Measurements from ENCODE around the gene LRCH3.
"Not testable (repeated sequence)": the region's sequence is repeated elsewhere in the genome, so short reads cannot be mapped to it uniquely, and the experiment has no call there.

LRCH3 gene

GRCh38 chr3:197887430-197888053 is 96.5 kb downstream of the LRCH3 start:
- not testable (repeated sequence) for H2BK12ac ChIP-seq (ENCODE audit: low read length); H3K14ac ChIP-seq (ENCODE audit: low read length); H3K4ac ChIP-seq (ENCODE audit: low read depth, low read length); H2BK5ac ChIP-seq (ENCODE audit: low read depth, low read length, poor library complexity); H3K36me3 ChIP-seq (ENCODE audit: control insufficient read depth in 1 of 2, insufficient read depth in 2 of 2, low read length in 2 of 2); H3K27me3 ChIP-seq (ENCODE audit: insufficient read depth, low read length); H2AFZ ChIP-seq (ENCODE audit: insufficient read depth, low read length, poor library complexity); H2BK120ac ChIP-seq (ENCODE audit: insufficient read depth, low read length, poor library complexity); H3K79me2 ChIP-seq (ENCODE audit: control insufficient read depth, insufficient read depth, low read length, poor library complexity); DNase-seq; H4K8ac ChIP-seq (ENCODE audit: low read depth, low read length); H3K79me1 ChIP-seq (ENCODE audit: low read length); H3K4me2 ChIP-seq (ENCODE audit: low read length); H3K4me3 ChIP-seq (ENCODE audit: low read depth, low read length); H3K18ac ChIP-seq (ENCODE audit: low read length); H3K9me3 ChIP-seq (ENCODE audit: insufficient read depth, low read depth, low read length); H3K23ac ChIP-seq (ENCODE audit: low read length); H4K91ac ChIP-seq (ENCODE audit: low read depth, low read length); H3K27ac ChIP-seq (ENCODE audit: low read depth, low read length); H3K9ac ChIP-seq (ENCODE audit: low read length); H4K12ac ChIP-seq (ENCODE audit: low read depth, low read length); H2AK5ac ChIP-seq (ENCODE audit: low read length)
- no CpG with 5 or more reads among the region's 5 CpGs for WGBS (ENCODE audit: extremely low coverage, insufficient coverage, insufficient read length)
- H3K4me1 ChIP-seq (ENCODE audit: control insufficient read depth in 1 of 2, insufficient read depth in 2 of 2, low read length in 2 of 2) = peaks cover 3 to 12% of the 10 kb centered on the region in 2 experiments

GRCh38 chr3:197888511-197888910 is 97.5 kb downstream of the LRCH3 start:
- no peak overlapping the region for H4K91ac ChIP-seq (ENCODE audit: low read depth, low read length)
- no peak overlapping the region for H2AK5ac ChIP-seq (ENCODE audit: low read length)
- H3K36me3 ChIP-seq (ENCODE audit: control insufficient read depth in 1 of 2, insufficient read depth in 2 of 2, low read length in 2 of 2) = peaks cover 5 to 7% of the 10 kb centered on the region in 2 experiments
- peaks cover 3 to 12% of the 10 kb centered on the region in 2 experiments for H3K4me1 ChIP-seq (ENCODE audit: control insufficient read depth in 1 of 2, insufficient read depth in 2 of 2, low read length in 2 of 2)
- no peak overlapping the region for H3K4ac ChIP-seq (ENCODE audit: low read depth, low read length)
- no peak overlapping the region for H3K4me2 ChIP-seq (ENCODE audit: low read length)
- H3K14ac ChIP-seq (ENCODE audit: low read length) = no peak overlapping the region
- H3K9ac ChIP-seq (ENCODE audit: low read length) = no peak overlapping the region
- H3K27ac ChIP-seq (ENCODE audit: low read depth, low read length) = no peak overlapping the region
- no peak overlapping the region for H2AFZ ChIP-seq (ENCODE audit: insufficient read depth, low read length, poor library complexity)
- no peak overlapping the region for H2BK120ac ChIP-seq (ENCODE audit: insufficient read depth, low read length, poor library complexity)
- H3K23ac ChIP-seq (ENCODE audit: low read length) = no peak overlapping the region
- no peaks in the 10 kb centered on the region for H3K9me3 ChIP-seq (ENCODE audit: insufficient read depth, low read depth, low read length)
- no peaks in the 10 kb centered on the region for H3K79me2 ChIP-seq (ENCODE audit: control insufficient read depth, insufficient read depth, low read length, poor library complexity)
- no peaks in the 10 kb centered on the region for H3K79me1 ChIP-seq (ENCODE audit: low read length)
- no peaks in the 10 kb centered on the region for H3K27me3 ChIP-seq (ENCODE audit: insufficient read depth, low read length)
- WGBS (ENCODE audit: extremely low coverage, insufficient coverage, insufficient read length) = no CpG with 5 or more reads among the region's 1 CpG
- no peak overlapping the region for H2BK5ac ChIP-seq (ENCODE audit: low read depth, low read length, poor library complexity)
- H2BK12ac ChIP-seq (ENCODE audit: low read length) = no peak overlapping the region
- DNase-seq = no peak
- no peak overlapping the region for H4K8ac ChIP-seq (ENCODE audit: low read depth, low read length)
- H3K4me3 ChIP-seq (ENCODE audit: low read depth, low read length) = no peak overlapping the region
- H3K18ac ChIP-seq (ENCODE audit: low read length) = no peak overlapping the region
- no peak overlapping the region for H4K12ac ChIP-seq (ENCODE audit: low read depth, low read length)

GRCh38 chr3:197889204-197889930 is 98.3 kb downstream of the LRCH3 start:
- no peak overlapping the region for H4K12ac ChIP-seq (ENCODE audit: low read depth, low read length)
- no peaks in the 10 kb centered on the region for H3K79me2 ChIP-seq (ENCODE audit: control insufficient read depth, insufficient read depth, low read length, poor library complexity)
- H2AFZ ChIP-seq (ENCODE audit: insufficient read depth, low read length, poor library complexity) = no peak overlapping the region
- peak overlapping the region; percentile 40 for H3K4me2 ChIP-seq (ENCODE audit: low read length)
- no peak overlapping the region for H3K4ac ChIP-seq (ENCODE audit: low read depth, low read length)
- peak overlapping the region; percentile 58 for H3K27ac ChIP-seq (ENCODE audit: low read depth, low read length)
- no peak overlapping the region for H2BK120ac ChIP-seq (ENCODE audit: insufficient read depth, low read length, poor library complexity)
- H3K4me1 ChIP-seq (ENCODE audit: control insufficient read depth in 1 of 2, insufficient read depth in 2 of 2, low read length in 2 of 2) = peaks cover 3 to 12% of the 10 kb centered on the region in 2 experiments
- H4K91ac ChIP-seq (ENCODE audit: low read depth, low read length) = no peak overlapping the region
- H3K9ac ChIP-seq (ENCODE audit: low read length) = no peak overlapping the region
- H3K36me3 ChIP-seq (ENCODE audit: control insufficient read depth in 1 of 2, insufficient read depth in 2 of 2, low read length in 2 of 2) = peaks cover 1 to 3% of the 10 kb centered on the region in 2 experiments
- no peak overlapping the region for H4K8ac ChIP-seq (ENCODE audit: low read depth, low read length)
- H3K27me3 ChIP-seq (ENCODE audit: insufficient read depth, low read length) = no peaks in the 10 kb centered on the region
- no CpG with 5 or more reads among the region's 9 CpGs for WGBS (ENCODE audit: extremely low coverage, insufficient coverage, insufficient read length)
- H3K23ac ChIP-seq (ENCODE audit: low read length) = no peak overlapping the region
- no peak overlapping the region for H2BK12ac ChIP-seq (ENCODE audit: low read length)
- H3K79me1 ChIP-seq (ENCODE audit: low read length) = no peaks in the 10 kb centered on the region
- peak; percentile 77 to 95 for DNase-seq
- H2BK5ac ChIP-seq (ENCODE audit: low read depth, low read length, poor library complexity) = no peak overlapping the region
- no peak overlapping the region for H3K4me3 ChIP-seq (ENCODE audit: low read depth, low read length)
- no peak overlapping the region for H3K14ac ChIP-seq (ENCODE audit: low read length)
- no peak overlapping the region for H3K18ac ChIP-seq (ENCODE audit: low read length)
- H3K9me3 ChIP-seq (ENCODE audit: insufficient read depth, low read depth, low read length) = no peaks in the 10 kb centered on the region
- H2AK5ac ChIP-seq (ENCODE audit: low read length) = no peak overlapping the region

- Histone ChIP-seq H3K27me3 (ENCODE audit: insufficient read depth, low read length) (no peaks in the 10 kb centered on the region), H3K9me3 (ENCODE audit: insufficient read depth, low read depth, low read length) (no peaks in the 10 kb centered on the region), H3K18ac (ENCODE audit: low read length) (no peak overlapping the region), H4K8ac (ENCODE audit: low read depth, low read length) (no peak overlapping the region), H3K23ac (ENCODE audit: low read length) (no peak overlapping the region), H3K27ac (ENCODE audit: low read depth, low read length) (no peak overlapping the region), H3K4ac (ENCODE audit: low read depth, low read length) (no peak overlapping the region), H3K4me2 (ENCODE audit: low read length) (no peak overlapping the region), H3K4me1 (ENCODE audit: control insufficient read depth in 1 of 2, insufficient read depth in 2 of 2, low read length in 2 of 2) (peaks cover 3 to 12% of the 10 kb centered on the region in 2 experiments), H4K12ac (ENCODE audit: low read depth, low read length) (no peak overlapping the region), H4K91ac (ENCODE audit: low read depth, low read length) (no peak overlapping the region), H2AK5ac (ENCODE audit: low read length) (no peak overlapping the region), H2BK12ac (ENCODE audit: low read length) (no peak overlapping the region), H2BK5ac (ENCODE audit: low read depth, low read length, poor library complexity) (no peak overlapping the region), H2AFZ (ENCODE audit: insufficient read depth, low read length, poor library complexity) (no peak overlapping the region), H3K36me3 (ENCODE audit: control insufficient read depth in 1 of 2, insufficient read depth in 2 of 2, low read length in 2 of 2) (no peaks in the 10 kb centered on the region), H3K79me2 (ENCODE audit: control insufficient read depth, insufficient read depth, low read length, poor library complexity) (no peaks in the 10 kb centered on the region), H3K79me1 (ENCODE audit: low read length) (no peaks in the 10 kb centered on the region), H3K14ac (ENCODE audit: low read length) (no peak overlapping the region), H3K9ac (ENCODE audit: low read length) (no peak overlapping the region), H2BK120ac (ENCODE audit: insufficient read depth, low read length, poor library complexity) (no peak overlapping the region), H3K4me3 (ENCODE audit: low read depth, low read length) (no peak overlapping the region)
- WGBS (ENCODE audit: extremely low coverage, insufficient coverage, insufficient read length) = no CpG with 5 or more reads among the region's 4 CpGs
- DNase-seq = no peak
These were observed 99.6 kb downstream of the LRCH3 start for GRCh38 chr3:197890693-197891092.

Data from trophoblast cell (in vitro differentiated cells and primary cell).